B cell (primary cell): ENCODE data around the gene FXR2. TPM values are rescaled to one million over a fixed set of nuclear protein-coding genes. Genes with fewer than 3 reads are reported as not detected.

Source experiments
- ATAC-seq: fragments of 200-7000 bp; cut with Tn5 transposase; one replicate; pipeline ENCODE4 v1.10.0; 2021; ENCODE audit warnings: low read depth, mild to moderate bottlenecking, moderate number of reproducible peaks, moderate library complexity
- CTCF ChIA-PET: fragments of 350-600 bp; sonication (Branson Sonifier 250); formaldehyde crosslinking; loops from one replicate; lab custom pipeline; 2021; ENCODE audit warnings: antibody characterized with exemption, inconsistent platforms; lab: Charles Lee
- POLR2A ChIA-PET: fragments of 350-600 bp; sonication (Branson Sonifier 250); formaldehyde crosslinking; loops from one replicate; lab custom pipeline; 2021; ENCODE audit warnings: antibody characterized with exemption; lab: Charles Lee
- DNase-seq: peaks from one replicate; pipeline ENCODE4 v3.0.0; 2013
- H2AFZ ChIP-seq: 2 replicates; pipeline ENCODE4 v1.6.1; 2012; ENCODE audit warnings: mild to moderate bottlenecking, low read depth, low read length; ENCODE audit not compliant: insufficient read depth, poor library complexity, severe bottlenecking
- H3K27ac ChIP-seq, 2 donors: 1 replicate in 1 of 2; 2 replicates in 1 of 2; pipeline ENCODE4 v1.5.1; 2012 to 2013; ENCODE audit warnings: low read length in 2 of 2, mild to moderate bottlenecking in 2 of 2, moderate library complexity in 1 of 2
- H3K27me3 ChIP-seq, 4 experiments: fragments of 200-600 bp in 1 of 4; sonication (generic) in 1 of 4; replicated peaks in 1 of 4; 1 replicate in 2 of 4; 2 replicates in 2 of 4; pipeline versions ENCODE4 v1.6.1 to v1.7.0; 2013 to 2016; ENCODE audit warnings: low read length in 3 of 4, mild to moderate bottlenecking in 2 of 4, mixed read lengths in 1 of 4, moderate library complexity in 1 of 4; ENCODE audit not compliant: insufficient read depth in 4 of 4, control insufficient read depth in 3 of 4; ENCODE audit errors: control extremely low read depth in 1 of 4
- H3K36me3 ChIP-seq, 2 experiments: replicated peaks in 1 of 2; 1 replicate in 1 of 2; 2 replicates in 1 of 2; pipeline versions ENCODE4 v1.6.1 to v1.7.1; 2013; ENCODE audit warnings: low read length in 1 of 2; ENCODE audit not compliant: insufficient read depth in 2 of 2, control insufficient read depth in 1 of 2; ENCODE audit errors: control extremely low read depth in 1 of 2, extremely low read depth in 1 of 2
- H3K4me1 ChIP-seq, 2 donors: fragments of 200-600 bp in 1 of 2; sonication (generic) in 1 of 2; 1 replicate in 1 of 2; 2 replicates in 1 of 2; pipeline versions ENCODE4 v1.5.1 to v1.6.1; 2013 to 2017; ENCODE audit warnings: low read length in 2 of 2; ENCODE audit not compliant: control insufficient read depth in 2 of 2, insufficient read depth in 2 of 2
- H3K4me2 ChIP-seq: replicated peaks from 2 replicates; pipeline ENCODE3; 2012; ENCODE audit warnings: mild to moderate bottlenecking, low read depth, low read length; ENCODE audit not compliant: poor library complexity, severe bottlenecking
- H3K4me3 ChIP-seq, 5 experiments: fragments of 200-600 bp in 1 of 5; sonication (generic) in 1 of 5; 1 replicate in 3 of 5; 2 replicates in 2 of 5; pipeline versions ENCODE4 v1.5.1 to v1.7.0; 2011 to 2016; ENCODE audit warnings: low read length in 4 of 5, mild to moderate bottlenecking in 4 of 5, low read depth in 2 of 5, control low read depth in 1 of 5, moderate library complexity in 1 of 5; ENCODE audit not compliant: insufficient read depth in 1 of 5; ENCODE audit errors: control extremely low read depth in 1 of 5, extremely low read depth in 1 of 5
- H3K79me2 ChIP-seq: fragments of 200-600 bp; sonication (generic); one replicate; pipeline ENCODE4 v1.6.0; 2016; ENCODE audit warnings: low read length; ENCODE audit not compliant: control insufficient read depth, insufficient read depth
- H3K9ac ChIP-seq: fragments of 200-600 bp; sonication (generic); 2 replicates; pipeline ENCODE4 v1.6.1; 2017; ENCODE audit warnings: mild to moderate bottlenecking, low read length, moderate library complexity
- H3K9me3 ChIP-seq, 3 donors: one replicate each; pipeline versions ENCODE4 v1.6.1 to v1.7.1; 2013; ENCODE audit warnings: low read length in 2 of 3; ENCODE audit not compliant: control insufficient read depth in 2 of 3, insufficient read depth in 1 of 3; ENCODE audit errors: control extremely low read depth in 1 of 3
- H4K20me1 ChIP-seq: 2 replicates; pipeline ENCODE4 v1.6.0; 2012; ENCODE audit warnings: mild to moderate bottlenecking, low read length; ENCODE audit not compliant: insufficient read depth, control insufficient read depth, poor library complexity, severe bottlenecking
- H3K27ac Mint-ChIP-seq: one replicate; pipeline ENCODE4 v1.8.0; 2021; ENCODE audit warnings: mixed read lengths
- H3K27me3 Mint-ChIP-seq: one replicate; pipeline ENCODE4 v1.8.0; 2021; ENCODE audit warnings: mixed read lengths
- H3K4me1 Mint-ChIP-seq: one replicate; pipeline ENCODE4 v1.8.0; 2021; ENCODE audit warnings: mixed read lengths
- H3K4me3 Mint-ChIP-seq: one replicate; pipeline ENCODE4 v1.8.0; 2021; ENCODE audit warnings: mixed read lengths
- H3K9me3 Mint-ChIP-seq: one replicate; pipeline ENCODE4 v1.8.0; 2022; ENCODE audit warnings: mixed read lengths; ENCODE audit not compliant: insufficient read depth
- CTCF ChIP-seq: fragments of 200-600 bp; IDR thresholded peaks from one replicate; pipeline ENCODE4 v1.8.0; 2022; ENCODE audit warnings: antibody characterized with exemption, mild to moderate bottlenecking
- EZH2 ChIP-seq: IDR thresholded peaks from 2 replicates; pipeline ENCODE4 v1.6.1; 2012; ENCODE audit warnings: borderline replicate concordance, low read depth, mild to moderate bottlenecking, moderate library complexity, low read length; ENCODE audit not compliant: insufficient read depth, poor library complexity, severe bottlenecking
- WGBS: methylation state at CpG from one replicate; pipeline ENCODE4 v1.1.5; 2013; ENCODE audit warnings: missing lambda C conversion rate; ENCODE audit not compliant: insufficient coverage; 5-methylcytosine and 5-hydroxymethylcytosine counted together
- intact Hi-C: fragments of 100-400 bp; cut with micrococcal nuclease; formaldehyde crosslinking; loops from one replicate; pipeline ENCODE4 v1.10.0; 2022
- polyA plus RNA-seq: library from polyadenylated mRNA; depleted of rRNA; stranded (reverse); fragments of >200 nt; gene quantifications from 2 replicates; pipeline ENCODE4 v1.2.3, GENCODE V29; 2012
- total RNA-seq, 2 donors: library from RNA; stranded (reverse); fragments of 120-200 nt in 1 of 2; gene quantifications; 1 replicate in 1 of 2; 2 replicates in 1 of 2; pipeline versions ENCODE4 v1.2.3 to v1.2.4, GENCODE V29; 2013 to 2022

The FXR2 gene
- total and polyA plus RNA-seq, 2 donors (not counting 1 experiment from before 2014, with no cell fraction given), result 37.2 to 45.8 TPM

- peak within 1 kb of the TSS; percentile 63 to 95 (median 81) for H3K4me3 ChIP-seq
- peaks cover 17% of the 10 kb centered on the region for H4K20me1 ChIP-seq
- ChIA-PET POLR2A (interaction anchor here (0.6 to 4.3 kb wide), 14 partner anchors 9 to 280 kb away, joined by 3 to 32 read pairs (median 4); partner anchors contain the start of genes CD68, MPDU1, POLR2A and SLC2A4), CTCF (interaction anchor here (0.8 to 25.0 kb wide), 30 partner anchors 8 to 247 kb away, joined by 3 to 666 read pairs (median 6); partner anchors contain the start of genes ACAP1, CD68, MPDU1 and SOX15)
- peak; percentile 95 for DNase-seq
- intact Hi-C loops, result loop anchor here (1.0 to 5.0 kb wide), 11 partner anchors 9 to 324 kb away; partner anchors contain the start of genes ELP5, MPDU1, PHF23 and POLR2A
- peak; percentile 73 for ATAC-seq
- Mint-ChIP-seq H3K4me3 (peak within 1 kb of the TSS; percentile 97), H3K4me1 (peaks cover 49% of the 10 kb centered on the region), H3K27ac (peak within 1 kb of the TSS; percentile 98), H3K9me3 (no peaks in the 10 kb centered on the region), H3K27me3 (no peaks in the 10 kb centered on the region)
- WGBS, result under 1% methylated on average over 78 of the region's 82 CpGs
- no peaks in the 10 kb centered on the region for H3K27me3 ChIP-seq
- no peak for TF ChIP-seq EZH2
- TF ChIP-seq CTCF, result no peak
- H3K4me2 ChIP-seq, result peak within 1 kb of the TSS; percentile 96
- peaks cover 2 to 31% of the 10 kb centered on the region in 2 experiments for H3K36me3 ChIP-seq
- peak within 1 kb of the TSS; percentile 97 for H3K27ac ChIP-seq
- peak within 1 kb of the TSS; percentile 97 for H3K9ac ChIP-seq
- H2AFZ ChIP-seq, result peak within 1 kb of the TSS; percentile 81
- H3K9me3 ChIP-seq, result no peaks in the 10 kb centered on the region
- peaks cover 57% of the 10 kb centered on the region for H3K79me2 ChIP-seq
- peaks cover 41 to 61% of the 10 kb centered on the region in 2 donors for H3K4me1 ChIP-seq
Observed at GRCh38 chr17:7561589-7562207, 53.0 kb downstream of the FXR2 start, which contains the start of gene SENP3. Gene SENP3 (plus strand): TSS chr17:7561919. CDS start chr17:7563077, 1,158 bp downstream.
